ENCODE results near the gene CCL7.

The CCL7 gene

GRCh38 chr17:34291721-34292348 is 21.8 kb downstream of the CCL7 start:
- no peak for DNase-seq

DNA sequence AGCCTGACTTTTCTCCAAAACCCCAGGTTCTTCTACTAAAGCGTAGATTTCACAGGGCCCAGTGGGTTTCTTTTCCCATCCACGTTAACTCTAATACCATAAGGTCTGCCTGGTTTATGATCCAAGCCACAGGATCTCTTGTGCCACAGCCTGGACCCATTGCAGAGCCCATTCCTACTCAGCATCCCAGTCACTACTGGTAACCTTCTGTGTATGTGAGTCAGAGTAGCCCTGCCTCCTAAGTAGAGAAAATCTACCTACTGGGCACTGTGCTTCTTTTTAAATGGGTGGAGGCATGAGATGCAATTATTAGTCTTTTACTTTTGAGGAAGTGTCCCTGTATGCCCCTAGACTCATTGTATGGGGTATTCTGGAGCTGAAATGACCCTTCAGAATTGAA is 29.0 kb downstream of the CCL7 start:
- DNase-seq = no peak

DNA sequence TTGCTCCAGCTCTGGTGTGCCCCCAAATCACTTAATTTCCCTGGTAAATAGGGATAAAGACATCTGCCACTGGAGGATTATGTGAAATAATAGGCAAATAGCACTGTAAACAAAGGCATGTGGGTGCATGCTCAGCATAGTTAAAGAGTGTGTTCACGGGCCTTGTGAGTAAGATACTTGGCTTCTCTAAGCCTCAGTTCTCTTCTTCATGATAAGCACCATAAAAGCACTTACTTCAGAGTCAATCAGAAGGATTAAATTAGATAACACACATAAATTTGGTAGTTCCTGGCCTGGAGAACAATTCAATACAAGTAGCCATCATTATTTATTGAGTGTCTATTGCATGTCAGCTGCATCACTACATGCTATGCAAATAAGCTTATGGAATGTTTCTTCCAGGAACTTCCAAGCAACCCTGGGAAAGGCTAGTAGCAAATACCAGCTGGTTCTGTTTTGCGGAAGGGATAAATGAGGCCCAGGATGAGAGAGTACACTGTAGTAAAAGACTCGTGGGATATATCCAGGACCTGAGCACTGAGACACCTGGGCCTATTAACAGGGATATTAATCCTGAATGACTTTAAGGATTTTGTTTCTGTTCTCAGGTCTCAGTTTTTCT is 30.0 kb downstream of the CCL7 start:
- no peak for DNase-seq

- no peak for DNase-seq
These were observed 30.8 kb downstream of the CCL7 start for GRCh38 chr17:34300652-34301370.

DNA sequence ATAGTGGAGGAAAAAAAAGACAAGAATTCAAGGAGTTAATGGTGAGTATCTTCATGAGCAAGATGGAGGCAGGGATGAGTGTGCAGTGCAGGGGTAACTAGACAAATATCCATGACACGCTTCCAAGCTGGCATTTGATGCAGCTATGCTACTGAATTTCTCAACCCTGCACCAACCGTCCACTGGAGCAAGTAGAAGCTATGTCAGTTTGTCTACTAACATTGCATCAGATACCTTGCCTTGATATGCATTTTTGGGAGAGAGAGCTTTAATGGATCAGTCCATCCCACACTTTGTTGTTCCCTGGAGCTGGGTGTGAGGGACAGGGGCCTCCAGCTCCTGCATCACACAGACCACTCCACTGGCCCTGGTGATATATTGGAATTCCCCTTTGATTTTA is 32.0 kb downstream of the CCL7 start:
- no peak for DNase-seq

DNA sequence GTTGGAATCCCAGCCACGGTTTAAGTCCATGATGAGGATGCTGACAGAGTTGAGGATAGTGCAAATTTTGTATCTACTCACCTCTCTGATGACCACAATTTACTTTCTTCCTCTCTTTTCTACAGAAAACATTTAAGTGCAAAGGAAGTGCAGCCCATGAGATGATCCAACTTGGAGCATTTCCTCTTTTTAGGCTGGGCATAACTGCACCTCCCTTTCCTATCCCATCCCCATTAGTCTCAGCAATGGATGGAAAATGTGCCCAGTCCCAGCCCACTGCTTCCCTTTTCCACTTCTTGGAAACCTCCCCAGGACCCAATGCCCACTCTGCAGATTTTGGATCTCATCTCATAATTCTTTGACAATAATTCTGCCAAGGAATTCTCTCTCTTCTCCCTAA is 32.6 kb downstream of the CCL7 start:
- no peak for DNase-seq

DNA sequence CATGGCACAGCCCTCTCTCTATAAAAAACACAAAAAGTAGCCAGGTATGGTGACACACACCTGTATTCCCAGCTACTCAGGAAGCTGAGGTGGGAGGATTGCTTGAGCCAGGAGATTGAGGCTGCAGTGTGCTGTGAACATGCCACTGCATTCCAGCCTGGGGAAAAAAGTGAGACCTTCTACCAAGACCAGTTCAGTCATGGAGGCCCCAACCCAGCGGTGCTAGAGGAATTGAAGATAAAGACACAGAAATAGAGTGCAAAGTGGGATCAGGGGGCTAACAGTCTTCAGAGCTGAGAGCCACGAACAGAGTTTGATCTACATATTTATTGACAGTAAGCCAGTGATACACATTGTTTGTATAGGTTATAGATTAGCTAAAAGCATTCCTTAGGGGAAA is 33.6 kb downstream of the CCL7 start:
- no peak for DNase-seq

DNA sequence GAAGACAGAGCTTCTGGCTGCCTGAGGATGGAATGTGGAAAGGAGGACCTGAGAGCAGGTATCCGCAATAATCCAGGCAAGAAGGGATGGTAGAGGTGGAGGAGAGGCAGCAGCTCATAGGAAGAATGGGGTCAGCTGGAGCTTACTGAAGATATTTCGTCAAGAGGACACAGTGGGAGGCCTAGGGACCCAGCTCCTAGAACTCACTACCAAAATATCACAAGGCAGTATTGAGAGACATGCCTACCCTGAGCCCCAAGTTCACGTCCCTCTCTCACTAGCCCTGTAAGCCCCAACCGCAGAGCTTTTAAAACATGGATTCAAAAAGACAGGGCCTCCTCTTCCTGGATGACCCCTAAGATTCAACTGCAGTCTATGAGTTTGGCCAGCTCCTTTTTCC is 35.0 kb downstream of the CCL7 start:
- DNase-seq = no peak

DNA sequence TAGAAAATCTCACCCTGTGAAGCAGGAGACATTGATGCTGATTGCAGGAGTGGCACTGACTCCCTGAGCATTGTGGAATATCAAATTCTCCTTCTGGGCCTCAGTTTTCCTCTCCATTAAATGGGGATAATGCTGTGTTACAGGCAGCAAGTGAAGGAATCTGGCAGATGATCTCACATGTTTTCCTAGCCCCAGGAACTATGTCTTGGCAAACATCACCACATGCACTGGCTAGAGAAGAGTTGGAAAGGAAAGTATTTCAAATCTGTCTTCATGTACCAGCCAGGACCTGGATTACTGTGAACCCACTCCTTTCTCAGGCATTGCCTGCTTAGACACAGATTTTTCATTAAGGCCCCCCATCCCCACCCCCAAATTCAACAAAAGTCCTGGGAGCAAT is 35.6 kb downstream of the CCL7 start:
- no peak for DNase-seq

DNA sequence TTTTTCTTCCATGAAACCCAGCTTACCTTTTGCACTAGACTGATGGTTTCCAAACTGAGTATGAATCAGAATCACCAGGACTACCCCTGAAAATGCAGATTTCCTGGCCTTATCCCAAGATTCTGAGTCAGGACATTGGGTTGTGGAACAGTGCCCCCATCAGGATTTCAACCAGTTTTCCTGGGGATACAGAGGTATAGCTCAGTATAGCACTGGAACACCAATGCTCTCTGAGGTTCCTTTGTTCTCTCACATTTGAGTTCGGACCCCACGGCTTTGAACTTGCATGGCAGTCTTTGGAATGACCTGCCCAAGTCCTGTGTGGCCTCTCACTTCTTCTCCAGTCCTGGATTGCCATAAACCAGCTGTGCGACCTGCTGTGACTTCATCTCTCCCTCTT is 36.4 kb downstream of the CCL7 start:
- no peak for DNase-seq

DNA sequence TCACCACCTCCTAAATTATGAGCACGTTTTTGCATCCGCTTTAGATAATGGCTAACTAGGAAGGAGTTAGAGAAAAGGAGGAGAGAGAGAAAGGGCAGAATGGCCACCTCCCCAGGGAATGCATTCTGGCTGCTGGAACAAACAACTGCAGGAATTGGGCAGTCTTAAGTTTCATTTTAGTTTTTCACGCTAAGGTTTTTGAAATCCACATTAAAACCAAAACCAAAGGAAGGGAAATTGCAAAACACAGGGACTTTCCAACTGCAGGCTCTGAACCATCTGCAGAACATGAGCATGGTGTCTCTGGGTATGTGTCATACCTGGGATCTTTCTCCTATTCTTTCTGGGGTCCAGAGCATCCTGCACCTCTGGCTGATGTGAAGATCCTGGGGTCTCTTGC is 37.1 kb downstream of the CCL7 start:
- no peak for DNase-seq

- DNase-seq = no peak
These were observed 38.4 kb downstream of the CCL7 start for GRCh38 chr17:34308371-34308770.

DNA sequence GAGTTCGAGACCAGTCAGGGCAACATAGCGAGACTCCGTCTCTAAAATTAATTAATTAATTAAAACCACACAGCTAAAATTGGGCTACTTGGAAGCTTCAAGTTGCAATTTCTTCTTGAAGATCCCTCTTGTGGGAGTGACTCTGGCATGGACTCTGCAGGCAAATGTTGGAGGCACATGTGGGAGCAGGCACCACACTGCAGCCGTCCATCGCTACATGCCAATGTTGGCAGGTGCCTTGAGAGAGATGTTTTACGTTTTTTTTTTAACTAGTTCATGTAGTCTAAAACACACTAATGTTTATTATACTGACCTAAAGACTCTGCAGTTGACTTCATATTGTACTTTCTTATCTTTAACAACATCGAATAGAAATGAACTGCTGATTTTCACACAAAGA is 41.3 kb downstream of the CCL7 start:
- no peak for DNase-seq

DNA sequence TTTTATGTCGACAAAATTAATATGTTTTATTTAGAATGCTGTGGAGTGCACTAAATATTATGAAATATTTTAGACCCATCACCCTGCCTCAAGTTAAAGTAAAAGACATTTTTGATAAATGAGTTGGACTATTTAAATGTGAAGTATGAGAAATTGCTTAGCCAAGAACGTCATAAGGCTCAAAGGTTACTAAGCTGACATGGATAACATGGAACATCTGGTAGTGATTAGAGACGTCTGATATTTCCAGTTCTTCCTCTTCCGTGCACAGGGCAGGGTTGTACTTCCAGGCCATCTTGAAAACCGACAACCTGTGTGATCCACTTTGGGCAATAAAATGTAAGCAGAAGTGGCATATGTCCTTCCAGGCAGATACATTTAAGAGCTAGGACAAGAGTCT is 42.1 kb downstream of the CCL7 start:
- DNase-seq = no peak

DNA sequence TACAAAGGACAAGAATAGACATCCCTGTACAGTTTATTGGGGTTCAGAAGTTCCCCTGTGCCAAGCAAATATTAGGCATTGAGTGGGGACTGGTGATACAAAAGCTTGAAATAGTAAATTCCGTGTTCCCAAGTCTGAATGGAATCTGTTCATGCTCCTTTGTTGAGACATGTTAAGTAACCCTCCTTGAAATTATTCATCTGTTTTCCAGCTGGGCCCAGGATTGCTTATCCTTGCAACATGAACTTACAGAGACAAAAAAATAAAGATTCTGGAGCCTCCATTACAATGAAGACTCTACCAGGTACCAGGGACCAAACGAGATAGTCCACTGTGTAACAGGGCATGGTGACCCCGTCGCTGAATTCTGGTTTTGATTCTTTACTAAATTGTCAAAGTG is 43.1 kb downstream of the CCL7 start:
- no peak for DNase-seq

- DNase-seq = no peak
These were observed 44.3 kb downstream of the CCL7 start for GRCh38 chr17:34314279-34314678.

- no peak for DNase-seq
These were observed 48.5 kb downstream of the CCL7 start for GRCh38 chr17:34318474-34318873.

- DNase-seq = no peak
These were observed 49.0 kb downstream of the CCL7 start, which contains the start of gene CCL8 for GRCh38 chr17:34319039-34319483. TSS of gene CCL8 (plus strand) at chr17:34319435. CDS start at chr17:34319502, 67 bp downstream.
